Gastrocnemius medialis (tissue), 4 donors: ENCODE measurements around the gene GRID1.

Source experiments
- POLR2A ChIP-seq, 2 donors: fragments of 450-650 bp; IDR thresholded peaks; one replicate each; pipeline ENCODE4 v1.6.1; 2017; ENCODE audit warnings: antibody characterized with exemption in 2 of 2, mild to moderate bottlenecking in 2 of 2, moderate library complexity in 2 of 2
- TF ChIP-seq, protein P1 (sequence below), 5 experiments: fragments of 450-650 bp in 3 of 5; fragments of 200-600 bp in 2 of 5; sonication (generic) in 2 of 5; IDR thresholded peaks in 4 of 5; conservative IDR thresholded peaks in 1 of 5; 1 replicate in 4 of 5; 2 replicates in 1 of 5; pipeline ENCODE4 v1.5.1; 2016 to 2019; ENCODE audit warnings: antibody characterized with exemption in 5 of 5, mild to moderate bottlenecking in 3 of 5, moderate library complexity in 3 of 5

DNA sequence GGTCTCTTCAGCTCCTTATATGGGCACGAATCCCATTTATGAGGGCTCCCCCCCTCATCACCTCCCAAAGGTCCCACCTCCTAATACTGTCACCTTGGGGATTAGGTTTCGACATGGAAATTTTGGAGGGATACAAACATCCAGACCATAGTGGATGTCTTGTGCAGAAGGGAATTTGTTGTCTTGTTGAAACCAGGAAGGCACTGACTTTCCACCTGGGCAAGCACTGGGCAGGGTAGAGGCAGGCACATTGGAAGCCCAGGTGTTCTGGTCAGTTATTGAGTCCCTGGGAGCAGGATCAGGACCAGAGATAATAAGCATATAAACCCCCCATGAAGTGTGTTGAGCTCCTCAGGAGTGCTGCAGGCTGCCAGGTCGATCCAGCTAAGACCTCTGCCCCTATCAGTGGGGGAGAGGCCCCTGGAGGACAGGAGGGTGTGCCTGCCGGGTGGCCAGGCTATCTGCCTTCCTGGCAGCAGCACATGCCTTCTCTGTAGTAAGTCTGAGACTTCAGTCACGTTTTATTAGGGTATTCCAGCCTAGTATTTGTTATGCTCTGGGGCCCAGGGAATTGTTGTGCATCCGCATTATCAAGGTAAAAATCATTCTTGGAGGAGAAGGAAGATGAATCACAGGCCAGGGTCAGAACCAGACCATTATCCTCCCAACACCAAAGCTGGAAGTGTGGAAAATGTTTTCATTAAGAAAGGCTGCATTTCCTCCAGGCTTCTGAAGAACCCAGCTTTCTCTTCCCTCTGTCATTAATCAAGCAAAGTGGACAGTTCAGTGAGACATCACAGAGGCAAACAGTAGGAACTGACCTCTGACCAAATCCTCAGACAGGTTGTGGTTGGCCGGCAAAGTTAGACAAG lies 503.1 kb downstream of the GRID1 start:
- TF ChIP-seq, protein P1, sequence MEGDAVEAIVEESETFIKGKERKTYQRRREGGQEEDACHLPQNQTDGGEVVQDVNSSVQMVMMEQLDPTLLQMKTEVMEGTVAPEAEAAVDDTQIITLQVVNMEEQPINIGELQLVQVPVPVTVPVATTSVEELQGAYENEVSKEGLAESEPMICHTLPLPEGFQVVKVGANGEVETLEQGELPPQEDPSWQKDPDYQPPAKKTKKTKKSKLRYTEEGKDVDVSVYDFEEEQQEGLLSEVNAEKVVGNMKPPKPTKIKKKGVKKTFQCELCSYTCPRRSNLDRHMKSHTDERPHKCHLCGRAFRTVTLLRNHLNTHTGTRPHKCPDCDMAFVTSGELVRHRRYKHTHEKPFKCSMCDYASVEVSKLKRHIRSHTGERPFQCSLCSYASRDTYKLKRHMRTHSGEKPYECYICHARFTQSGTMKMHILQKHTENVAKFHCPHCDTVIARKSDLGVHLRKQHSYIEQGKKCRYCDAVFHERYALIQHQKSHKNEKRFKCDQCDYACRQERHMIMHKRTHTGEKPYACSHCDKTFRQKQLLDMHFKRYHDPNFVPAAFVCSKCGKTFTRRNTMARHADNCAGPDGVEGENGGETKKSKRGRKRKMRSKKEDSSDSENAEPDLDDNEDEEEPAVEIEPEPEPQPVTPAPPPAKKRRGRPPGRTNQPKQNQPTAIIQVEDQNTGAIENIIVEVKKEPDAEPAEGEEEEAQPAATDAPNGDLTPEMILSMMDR (IDR thresholded peaks at IDR 0.05 in 4 of 5, conservative IDR thresholded peaks at IDR 0.05 in 1 of 5) = no peak
- no peak for TF ChIP-seq POLR2A (IDR thresholded peaks at IDR 0.05)
